HepG2 (cell line): ENCODE data around the gene RHOXF1. TPM values are rescaled to one million over a fixed set of nuclear protein-coding genes. Genes with fewer than 3 reads are reported as not detected.

Source experiments
- ATAC-seq: fragments of 200-7000 bp; cut with Tn5 transposase; 3 replicates; pipeline ENCODE4 v1.9.1; 2020; ENCODE audit warnings: mild to moderate bottlenecking, moderate library complexity
- BruUV-seq: library from RNA; stranded (reverse); fragments of 400-500 nt; replicated peaks from 2 replicates; lab custom pipeline; 2021; lab: Mats Ljungman, UMichigan
- CTCF ChIA-PET: fragments of 300-600 bp; formaldehyde crosslinking; extraction: SDS; loops from one replicate; lab custom pipeline; 2021; ENCODE audit warnings: low total read pairs, inconsistent platforms, low intra/inter-chr PET ratio; lab: Yijun Ruan, JAX
- POLR2A ChIA-PET: fragments of 350-600 bp; sonication (Branson Sonifier 250); formaldehyde crosslinking; loops from one replicate; lab custom pipeline; 2020; ENCODE audit warnings: antibody characterized with exemption, inconsistent platforms; lab: Yijun Ruan, JAX
- DNase-seq: peaks from one replicate; pipeline ENCODE4 v3.0.0-alpha.2; 2015; ENCODE audit warnings: low spot score
- FAIRE-seq: peaks from 3 replicates; lab custom pipeline; 2011; peaks lifted over from hg19 to GRCh38; lab: Jason Lieb, UNC
- H2AFZ ChIP-seq: one replicate; pipeline ENCODE4 v1.6.1; 2011; ENCODE audit warnings: low read length, inconsistent platforms
- H3K27ac ChIP-seq: fragments of 300-600 bp; 3 replicates; pipeline ENCODE4 v1.8.0; 2011; ENCODE audit warnings: mixed run types, mild to moderate bottlenecking, mixed read lengths, low read length, inconsistent platforms; ENCODE audit not compliant: insufficient read depth; ENCODE audit errors: extremely low read length
- H3K27me3 ChIP-seq, 2 experiments: fragments of 200-600 bp in 1 of 2; 2 replicates in 1 of 2; 3 replicates in 1 of 2; pipeline versions ENCODE4 v1.6.0 to v1.8.0; 2011; ENCODE audit warnings: low read length in 2 of 2, mild to moderate bottlenecking in 2 of 2, moderate library complexity in 2 of 2, inconsistent platforms in 1 of 2; ENCODE audit not compliant: insufficient read depth in 2 of 2, control insufficient read depth in 1 of 2
- H3K36me3 ChIP-seq, 2 experiments: fragments of 200-600 bp in 1 of 2; replicated peaks in 1 of 2; 2 replicates in 1 of 2; 3 replicates in 1 of 2; pipeline versions ENCODE4 v1.5.1 to v1.8.0; 2011; ENCODE audit warnings: low read length in 2 of 2, inconsistent platforms in 1 of 2; ENCODE audit not compliant: insufficient read depth in 2 of 2, control insufficient read depth in 1 of 2
- H3K4me1 ChIP-seq: 2 replicates; pipeline ENCODE4 v1.5.1; 2012; ENCODE audit warnings: low read length, inconsistent platforms; ENCODE audit not compliant: insufficient read depth
- H3K4me2 ChIP-seq: 2 replicates; pipeline ENCODE4 v1.6.0; 2011; ENCODE audit warnings: low read depth, low read length, inconsistent platforms
- H3K4me3 ChIP-seq, 3 experiments: fragments of 200-600 bp in 1 of 3; sonication (generic), shearing (Covaris generic) in 1 of 3; replicated peaks in 1 of 3; 2 replicates each; pipeline ENCODE4 v1.5.1; 2011 to 2016; ENCODE audit warnings: low read length in 3 of 3, inconsistent platforms in 2 of 3, low read depth in 2 of 3, mild to moderate bottlenecking in 2 of 3, control low read depth in 1 of 3, mixed read lengths in 1 of 3; ENCODE audit not compliant: insufficient read depth in 1 of 3
- H3K79me2 ChIP-seq: one replicate; pipeline ENCODE4 v1.6.1; 2011; ENCODE audit warnings: low read length, inconsistent platforms; ENCODE audit not compliant: insufficient read depth
- H3K9ac ChIP-seq: 2 replicates; pipeline ENCODE4 v1.6.0; 2011; ENCODE audit warnings: mild to moderate bottlenecking, low read depth, low read length, inconsistent platforms; ENCODE audit not compliant: insufficient read depth
- H3K9me3 ChIP-seq: 2 replicates; pipeline ENCODE4 v1.5.1; 2012; ENCODE audit warnings: mild to moderate bottlenecking, low read length
- H4K20me1 ChIP-seq: 2 replicates; pipeline ENCODE4 v1.6.0; 2011; ENCODE audit warnings: inconsistent platforms, mild to moderate bottlenecking, low read length, moderate library complexity; ENCODE audit not compliant: insufficient read depth
- DNMT1 ChIP-seq: sonication (generic); formaldehyde crosslinking; IDR thresholded peaks from 2 replicates; pipeline ENCODE4 v1.5.1; 2020; ENCODE audit warnings: mild to moderate bottlenecking, missing genetic modification reagents
- FOXC1 ChIP-seq: sonication (generic); formaldehyde crosslinking; IDR thresholded peaks from 2 replicates; pipeline ENCODE4 v1.8.0; 2022; ENCODE audit warnings: mild to moderate bottlenecking, missing genetic modification reagents, borderline replicate concordance
- TCF7 ChIP-seq: sonication (generic); IDR thresholded peaks from 2 replicates; pipeline ENCODE4 v1.6.1; 2016; ENCODE audit warnings: antibody characterized with exemption, low read depth
- TP53 ChIP-seq: sonication (generic); formaldehyde crosslinking; conservative IDR thresholded peaks from 2 replicates; pipeline ENCODE4 v1.4.0; 2020; ENCODE audit warnings: missing genetic modification reagents
- ZBTB21 ChIP-seq: sonication (generic); formaldehyde crosslinking; IDR thresholded peaks from 2 replicates; pipeline ENCODE4 v1.4.0; 2020; ENCODE audit warnings: missing genetic modification reagents
- ZBTB37 ChIP-seq: sonication (generic); formaldehyde crosslinking; IDR thresholded peaks from 2 replicates; pipeline ENCODE4 v1.4.0; 2020; ENCODE audit warnings: mild to moderate bottlenecking, missing genetic modification reagents
- ZNF652 ChIP-seq: IDR thresholded peaks from 2 replicates; pipeline ENCODE4 v1.6.1; 2016; ENCODE audit warnings: low read depth, borderline replicate concordance
- WGBS: methylation state at CpG from one replicate; pipeline ENCODE4 v1.1.6; 2017; ENCODE audit warnings: low lambda C conversion rate; 5-methylcytosine and 5-hydroxymethylcytosine counted together
- in situ Hi-C: cut with HindIII; loops from 2 replicates; pipeline ENCODE4 v1.10.0; 2017; ENCODE audit warnings: low pct_unique_long_range_greater_than_20kb; ENCODE audit not compliant: extremely low pct_ligation_motif_present
- intact Hi-C: fragments of 100-400 bp; cut with micrococcal nuclease; formaldehyde crosslinking; loops from one replicate; pipeline ENCODE4 v1.10.0; 2022; ENCODE audit not compliant: unreplicated experiment
- polyA plus RNA-seq, 8 experiments: library from polyadenylated mRNA; depleted of rRNA in 3 of 8; stranded (reverse) in 7 of 8; unstranded in 1 of 8; fragments of >200 nt; fragmentation: Illumina TruSeq in 4 of 8; extraction: Trizol in 4 of 8; gene quantifications; 2 replicates each; pipeline versions ENCODE4 v1.2.1 to v1.2.3, GENCODE V29; 2011 to 2016; ENCODE audit warnings: low read depth in 4 of 8, missing spikeins in 1 of 8, mixed read lengths in 1 of 8; ENCODE audit not compliant: insufficient read depth in 1 of 8
- total RNA-seq, 5 experiments: library from RNA; depleted of rRNA; stranded (reverse); fragments of >200 nt; fragmentation: Illumina TruSeq; extraction: Trizol; gene quantifications; 2 replicates each; pipeline ENCODE4 v1.2.3, GENCODE V29; 2016; ENCODE audit warnings: low read depth in 1 of 5

Gene RHOXF1
- total and polyA plus RNA-seq, 2 of the 13 experiments (the other 11 are each of a cell fraction or from before 2014, with no cell fraction given): not detected

- Histone ChIP-seq H3K36me3 (no peaks in the 10 kb centered on the region), H2AFZ (no peak overlapping the region), H4K20me1 (no peaks in the 10 kb centered on the region), H3K4me2 (no peak overlapping the region), H3K4me1 (no peaks in the 10 kb centered on the region), H3K79me2 (no peaks in the 10 kb centered on the region), H3K27ac (no peak overlapping the region), H3K9ac (no peak overlapping the region), H3K27me3 (no peaks in the 10 kb centered on the region; a peak in 1 of 5 replicates), H3K9me3 (no peaks in the 10 kb centered on the region; the same call in 1 of the 2 replicates), H3K4me3 (no peak overlapping the region)
- intact Hi-C loops (no loop called here), in situ Hi-C loops (loop anchor here (25.0 kb wide), 1 partner anchor 157 kb away; no protein-coding TSS in a partner anchor)
- no peak for ATAC-seq
- ChIA-PET CTCF (no interaction called here), POLR2A (no interaction called here)
- FAIRE-seq: no peak
- peak; percentile 74 for TF ChIP-seq ZNF652
- no peak for TF ChIP-seq DNMT1 (CRISPR knock-in tag)
- WGBS: 18% methylated on average over 12 of the region's 12 CpGs
- no peak for DNase-seq
- no TSS peak for BruUV-seq
These were observed 28.6 kb upstream of the RHOXF1 start for GRCh38 chrX:120144178-120144844.

- no peak for ATAC-seq
- ChIA-PET CTCF (no interaction called here), POLR2A (no interaction called here)
- no peak for DNase-seq
- H3K4me1 ChIP-seq: no peaks in the 10 kb centered on the region
- no peak overlapping the region for H3K4me3 ChIP-seq
- WGBS: 69% methylated on average over 11 of the region's 11 CpGs
- no peak overlapping the region for H3K9ac ChIP-seq
- H4K20me1 ChIP-seq: no peaks in the 10 kb centered on the region
- in situ Hi-C loops (loop anchor here (25.0 kb wide), 1 partner anchor 153 kb away; no protein-coding TSS in a partner anchor), intact Hi-C loops (no loop called here)
- no peak for TF ChIP-seq TCF7
- no peak for TF ChIP-seq FOXC1
- TF ChIP-seq TP53 (CRISPR knock-in tag): no peak
- TF ChIP-seq ZBTB37 (CRISPR knock-in tag): no peak
- no peak for TF ChIP-seq ZBTB21
- no peaks in the 10 kb centered on the region; a peak in 1 of 5 replicates for H3K27me3 ChIP-seq
- H2AFZ ChIP-seq: no peak overlapping the region
- FAIRE-seq: no peak
- no TSS peak for BruUV-seq
- H3K9me3 ChIP-seq: no peaks in the 10 kb centered on the region
- no peaks in the 10 kb centered on the region for H3K79me2 ChIP-seq
- no peaks in the 10 kb centered on the region for H3K36me3 ChIP-seq
- H3K4me2 ChIP-seq: no peak overlapping the region
- no peak overlapping the region for H3K27ac ChIP-seq
These were observed 24.7 kb upstream of the RHOXF1 start for GRCh38 chrX:120140293-120140981.
